Mesenchymal stem cell (in vitro differentiated cells and primary cell): ENCODE measurements around the gene ABI3.

ENCODE experiments used
- DNase-seq: peaks from one replicate; pipeline ENCODE4 v3.0.0-alpha.2; 2013
- H2AFZ ChIP-seq: one replicate; pipeline ENCODE4 v1.6.1; 2013; ENCODE audit warnings: low read depth, mild to moderate bottlenecking, control low read depth, inconsistent platforms, low read length, moderate library complexity
- H2AK5ac ChIP-seq: 2 replicates; pipeline ENCODE4 v1.6.1; 2013; ENCODE audit warnings: low read length, moderate library complexity, mild to moderate bottlenecking, inconsistent platforms; ENCODE audit not compliant: severe bottlenecking
- H2BK120ac ChIP-seq: one replicate; pipeline ENCODE4 v1.6.1; 2013; ENCODE audit warnings: low read depth, mild to moderate bottlenecking, inconsistent platforms, low read length, moderate library complexity
- H2BK12ac ChIP-seq, 2 experiments: one replicate each; pipeline ENCODE4 v1.6.1; 2013; ENCODE audit warnings: inconsistent platforms in 2 of 2, low read length in 2 of 2, mild to moderate bottlenecking in 2 of 2, moderate library complexity in 2 of 2, control low read depth in 1 of 2
- H2BK15ac ChIP-seq: one replicate; pipeline ENCODE4 v1.6.1; 2013; ENCODE audit warnings: mild to moderate bottlenecking, low read depth, inconsistent platforms; ENCODE audit not compliant: poor library complexity, severe bottlenecking
- H2BK5ac ChIP-seq: 2 replicates; pipeline ENCODE4 v1.6.1; 2013; ENCODE audit warnings: low read depth, mild to moderate bottlenecking, low read length, control low read depth, inconsistent platforms; ENCODE audit not compliant: poor library complexity, severe bottlenecking
- H3K14ac ChIP-seq, 2 experiments: one replicate each; pipeline ENCODE4 v1.6.1; 2013; ENCODE audit warnings: inconsistent platforms in 2 of 2, low read length in 2 of 2, control low read depth in 1 of 2, mild to moderate bottlenecking in 1 of 2, moderate library complexity in 1 of 2
- H3K18ac ChIP-seq, 2 experiments: one replicate each; pipeline ENCODE4 v1.6.1; 2013; ENCODE audit warnings: inconsistent platforms in 2 of 2, low read length in 2 of 2, control low read depth in 1 of 2, low read depth in 1 of 2, mild to moderate bottlenecking in 1 of 2
- H3K23ac ChIP-seq, 2 experiments: one replicate each; pipeline ENCODE4 v1.6.1; 2013; ENCODE audit warnings: inconsistent platforms in 2 of 2, low read length in 2 of 2, mild to moderate bottlenecking in 2 of 2, moderate library complexity in 2 of 2, control low read depth in 1 of 2
- H3K27ac ChIP-seq: 2 replicates; pipeline ENCODE4 v1.5.1; 2013; ENCODE audit warnings: mild to moderate bottlenecking, moderate library complexity, low read length, control low read depth, inconsistent platforms; ENCODE audit not compliant: poor library complexity, severe bottlenecking
- H3K27me3 ChIP-seq, 2 experiments: 2 replicates each; pipeline versions ENCODE4 v1.6.1 to v1.7.0; 2013; ENCODE audit warnings: low read length in 2 of 2, mild to moderate bottlenecking in 2 of 2, moderate library complexity in 2 of 2, control low read depth in 1 of 2, inconsistent platforms in 1 of 2; ENCODE audit not compliant: control insufficient read depth in 1 of 2, insufficient read depth in 1 of 2
- H3K36me3 ChIP-seq, 2 experiments: 2 replicates each; pipeline versions ENCODE4 v1.6.1 to v1.7.0; 2013; ENCODE audit warnings: low read length in 2 of 2, control low read depth in 1 of 2, inconsistent platforms in 1 of 2, low read depth in 1 of 2, mild to moderate bottlenecking in 1 of 2; ENCODE audit not compliant: insufficient read depth in 2 of 2, control insufficient read depth in 1 of 2
- H3K4ac ChIP-seq, 2 experiments: one replicate each; pipeline ENCODE4 v1.6.1; 2013; ENCODE audit warnings: inconsistent platforms in 2 of 2, low read length in 2 of 2, mild to moderate bottlenecking in 2 of 2, moderate library complexity in 2 of 2, control low read depth in 1 of 2, low read depth in 1 of 2
- H3K4me1 ChIP-seq: 2 replicates; pipeline ENCODE4 v1.6.1; 2013; ENCODE audit warnings: low read depth, low read length, control low read depth; ENCODE audit not compliant: control insufficient read depth, insufficient read depth
- H3K4me2 ChIP-seq: 2 replicates; pipeline ENCODE4 v1.6.1; 2013; ENCODE audit warnings: low read length, mild to moderate bottlenecking, inconsistent platforms; ENCODE audit not compliant: poor library complexity, severe bottlenecking
- H3K4me3 ChIP-seq, 2 experiments: 2 replicates each; pipeline versions ENCODE4 v1.5.1 to v1.7.0; 2013; ENCODE audit warnings: low read length in 2 of 2, mild to moderate bottlenecking in 2 of 2, control low read depth in 1 of 2, low read depth in 1 of 2; ENCODE audit not compliant: insufficient read depth in 1 of 2
- H3K79me1 ChIP-seq: replicated peaks from 2 replicates; pipeline ENCODE4 v1.6.1; 2013; ENCODE audit warnings: mild to moderate bottlenecking, control low read depth, low read length, inconsistent platforms; ENCODE audit not compliant: poor library complexity, severe bottlenecking
- H3K9ac ChIP-seq: 2 replicates; pipeline ENCODE4 v1.7.0; 2013; ENCODE audit warnings: mild to moderate bottlenecking, low read length, moderate library complexity
- H3K9me3 ChIP-seq: 2 replicates; pipeline ENCODE4 v1.7.0; 2013; ENCODE audit warnings: mild to moderate bottlenecking, low read length; ENCODE audit not compliant: control insufficient read depth
- H4K8ac ChIP-seq: one replicate; pipeline ENCODE4 v1.6.1; 2013; ENCODE audit warnings: inconsistent platforms, mild to moderate bottlenecking, low read length, moderate library complexity
- H4K91ac ChIP-seq: one replicate; pipeline ENCODE4 v1.6.1; 2013; ENCODE audit warnings: mild to moderate bottlenecking, low read length, inconsistent platforms
- WGBS: methylation state at CpG from one replicate; pipeline ENCODE4 v1.1.7; 2013; ENCODE audit warnings: mixed read lengths; 5-methylcytosine and 5-hydroxymethylcytosine counted together

ABI3 gene

DNA sequence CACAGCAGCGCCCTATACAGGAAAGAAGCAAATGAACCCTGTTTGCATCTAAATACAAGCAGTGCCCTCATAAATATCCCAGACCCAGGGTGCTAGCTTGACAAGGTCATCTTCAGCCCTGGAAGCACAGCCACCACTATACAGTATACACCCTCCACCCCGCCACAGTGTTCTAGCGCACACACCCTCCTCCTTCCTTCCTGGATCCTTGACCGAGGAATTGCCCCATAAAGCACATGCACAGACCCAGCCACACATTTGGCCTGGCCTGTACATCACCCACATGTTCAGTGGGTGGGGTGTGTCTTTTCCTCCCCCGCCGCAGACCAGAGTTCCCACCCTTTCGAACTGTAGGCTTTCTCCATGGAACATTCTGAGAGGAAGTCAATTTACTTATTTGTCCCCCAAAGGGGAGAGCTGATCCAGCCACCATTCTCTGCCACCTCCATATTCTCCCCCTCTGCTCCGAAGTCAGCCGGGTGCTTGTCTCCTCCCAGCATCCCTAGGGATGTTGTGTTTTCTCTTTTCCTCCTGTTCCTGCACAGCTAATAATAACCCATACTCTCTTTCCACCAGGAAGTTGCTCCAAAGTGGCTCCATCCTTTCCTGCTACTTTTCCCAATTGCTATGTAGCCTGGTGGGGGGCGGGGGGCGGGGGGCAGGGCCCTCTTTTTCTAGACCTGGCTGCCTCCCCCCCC, 6.6 kb downstream of the ABI3 start:
- no peak overlapping the region for H3K4me3 ChIP-seq
- H2AK5ac ChIP-seq: no peak overlapping the region
- no peak overlapping the region for H3K4ac ChIP-seq
- no peak overlapping the region for H4K8ac ChIP-seq
- H2BK5ac ChIP-seq: no peak overlapping the region
- H4K91ac ChIP-seq: peak overlapping the region; percentile 46
- H3K79me1 ChIP-seq: no peaks in the 10 kb centered on the region
- H3K9me3 ChIP-seq: no peaks in the 10 kb centered on the region
- no peak overlapping the region for H2BK12ac ChIP-seq
- H2AFZ ChIP-seq: no peak overlapping the region
- 85% methylated on average over 11 of the region's 11 CpGs for WGBS
- no peak overlapping the region for H3K9ac ChIP-seq
- H3K4me1 ChIP-seq: no peaks in the 10 kb centered on the region
- H3K36me3 ChIP-seq: peaks cover 0 to 17% of the 10 kb centered on the region in 2 experiments
- H3K27ac ChIP-seq: no peak overlapping the region
- DNase-seq: no peak
- no peak overlapping the region for H2BK15ac ChIP-seq
- H3K23ac ChIP-seq: no peak overlapping the region
- no peak overlapping the region for H3K14ac ChIP-seq
- no peak overlapping the region for H2BK120ac ChIP-seq
- H3K18ac ChIP-seq: no peak overlapping the region
- H3K27me3 ChIP-seq: peaks cover 0 to 35% of the 10 kb centered on the region in 2 experiments
- H3K4me2 ChIP-seq: no peak overlapping the region

DNA sequence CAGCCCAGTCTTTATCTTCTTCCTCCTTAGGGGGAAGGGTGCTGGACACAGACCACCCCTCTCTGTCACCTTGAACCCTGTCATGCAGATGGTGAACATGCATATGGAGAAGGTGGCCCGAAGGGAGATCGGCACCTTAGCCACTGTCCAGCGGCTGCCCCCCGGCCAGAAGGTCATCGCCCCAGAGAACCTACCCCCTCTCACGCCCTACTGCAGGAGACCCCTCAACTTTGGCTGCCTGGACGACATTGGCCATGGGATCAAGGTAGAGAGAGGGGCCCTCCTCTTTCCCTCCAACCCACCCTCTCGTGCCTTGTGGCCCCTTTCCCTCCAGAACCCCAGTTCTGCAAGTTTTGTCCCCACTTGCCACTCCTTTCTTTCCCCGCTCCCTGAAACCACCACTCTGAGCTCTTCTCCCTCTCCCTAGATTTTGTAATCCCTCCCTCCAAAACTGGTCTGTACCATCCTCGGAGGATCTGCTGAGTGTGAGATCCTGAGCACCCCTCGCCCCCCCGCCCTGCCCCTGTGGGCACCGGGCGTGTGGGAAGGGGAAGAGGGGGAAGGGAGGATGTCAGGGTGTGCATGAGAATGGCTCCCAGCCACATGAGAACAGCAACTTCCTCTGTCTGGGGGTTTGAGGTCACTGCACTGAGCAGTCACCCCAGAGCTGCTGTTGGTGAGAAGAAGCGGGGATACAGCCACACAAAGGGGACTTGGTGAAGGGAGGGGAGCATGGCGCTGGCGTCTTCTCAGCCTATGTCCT, 7.3 kb downstream of the ABI3 start:
- no peak overlapping the region for H2BK120ac ChIP-seq
- 94% methylated on average over 17 of the region's 17 CpGs for WGBS
- no peak overlapping the region for H2BK15ac ChIP-seq
- no peak overlapping the region for H3K4me2 ChIP-seq
- no peak overlapping the region for H3K14ac ChIP-seq
- no peaks in the 10 kb centered on the region for H3K79me1 ChIP-seq
- H4K91ac ChIP-seq: no peak overlapping the region
- H3K23ac ChIP-seq: no peak overlapping the region
- H2BK5ac ChIP-seq: no peak overlapping the region
- H2AK5ac ChIP-seq: no peak overlapping the region
- H3K4me1 ChIP-seq: no peaks in the 10 kb centered on the region
- H2AFZ ChIP-seq: no peak overlapping the region
- H3K9ac ChIP-seq: no peak overlapping the region
- no peaks in the 10 kb centered on the region for H3K9me3 ChIP-seq
- H3K27ac ChIP-seq: no peak overlapping the region
- H3K27me3 ChIP-seq: peaks cover 5 to 36% of the 10 kb centered on the region in 2 experiments
- H2BK12ac ChIP-seq: no peak overlapping the region
- H4K8ac ChIP-seq: no peak overlapping the region
- H3K4ac ChIP-seq: no peak overlapping the region
- H3K4me3 ChIP-seq: no peak overlapping the region
- H3K36me3 ChIP-seq: peaks cover 0 to 20% of the 10 kb centered on the region in 2 experiments
- no peak for DNase-seq
- no peak overlapping the region for H3K18ac ChIP-seq

DNA sequence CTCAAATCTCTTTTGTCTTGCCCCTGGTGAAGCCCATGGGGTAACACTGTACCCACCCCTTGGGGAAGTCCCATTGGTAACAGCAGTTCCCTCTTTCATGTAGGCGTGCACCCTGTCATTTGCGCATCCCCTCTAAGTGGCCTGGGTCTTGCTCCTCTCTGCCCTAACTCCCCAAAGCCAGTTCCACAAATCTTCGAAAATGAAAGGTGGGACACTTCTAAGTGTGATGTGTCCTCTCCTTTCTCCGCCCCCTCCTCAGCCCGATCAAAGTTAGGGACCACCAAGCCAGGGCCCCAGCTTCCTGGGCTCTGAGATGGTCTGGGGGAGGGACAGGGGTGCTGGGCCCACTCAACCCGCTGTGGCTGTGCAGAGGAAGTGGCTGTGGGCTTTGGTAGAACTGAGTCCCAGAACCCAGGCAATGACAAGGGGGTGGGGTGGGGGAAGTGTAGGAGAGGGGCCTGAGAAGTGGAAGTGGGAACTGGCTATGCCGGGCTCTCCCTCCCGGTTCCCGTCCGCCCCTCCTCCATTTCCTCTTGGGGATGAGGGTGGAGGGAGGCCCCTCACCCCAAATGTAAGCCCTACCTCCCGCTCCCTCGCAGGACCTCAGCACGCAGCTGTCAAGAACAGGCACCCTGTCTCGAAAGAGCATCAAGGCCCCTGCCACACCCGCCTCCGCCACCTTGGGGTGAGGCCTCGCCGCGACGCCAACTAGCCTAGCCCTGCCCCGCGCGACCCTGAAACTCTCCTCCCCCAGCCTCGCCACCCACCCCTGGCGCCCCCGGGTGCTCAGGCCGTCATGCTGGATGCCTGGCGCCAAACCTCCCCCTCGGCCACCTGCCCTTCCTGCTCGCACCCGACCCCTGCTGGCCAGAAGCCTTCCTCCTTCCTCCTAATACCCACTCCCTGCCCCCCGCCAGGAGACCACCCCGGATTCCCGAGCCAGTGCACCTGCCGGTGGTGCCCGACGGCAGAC, 8.7 kb downstream of the ABI3 start:
- H3K4me1 ChIP-seq: peaks cover 10% of the 10 kb centered on the region
- no peak overlapping the region for H2BK15ac ChIP-seq
- no peak overlapping the region for H4K91ac ChIP-seq
- H3K79me1 ChIP-seq: no peaks in the 10 kb centered on the region
- no peak overlapping the region for H3K14ac ChIP-seq
- no peak overlapping the region for H3K4me2 ChIP-seq
- H3K9ac ChIP-seq: no peak overlapping the region
- DNase-seq: no peak
- no peak overlapping the region for H3K27ac ChIP-seq
- no peak overlapping the region for H3K23ac ChIP-seq
- H2BK5ac ChIP-seq: no peak overlapping the region
- no peak overlapping the region for H2AK5ac ChIP-seq
- no peak overlapping the region for H4K8ac ChIP-seq
- H3K27me3 ChIP-seq: peaks cover 19 to 46% of the 10 kb centered on the region in 2 experiments
- no peaks in the 10 kb centered on the region for H3K9me3 ChIP-seq
- H2AFZ ChIP-seq: no peak overlapping the region
- H3K4ac ChIP-seq: no peak overlapping the region
- H2BK120ac ChIP-seq: no peak overlapping the region
- WGBS: 98% methylated on average over 35 of the region's 37 CpGs
- peak overlapping the region in 1 of 2 experiments; percentile 14 for H3K4me3 ChIP-seq
- peaks cover 0 to 20% of the 10 kb centered on the region in 2 experiments for H3K36me3 ChIP-seq
- H3K18ac ChIP-seq: no peak overlapping the region
- H2BK12ac ChIP-seq: no peak overlapping the region
